ENCODE measurements around the gene MLYCD.

The MLYCD gene

DNA sequence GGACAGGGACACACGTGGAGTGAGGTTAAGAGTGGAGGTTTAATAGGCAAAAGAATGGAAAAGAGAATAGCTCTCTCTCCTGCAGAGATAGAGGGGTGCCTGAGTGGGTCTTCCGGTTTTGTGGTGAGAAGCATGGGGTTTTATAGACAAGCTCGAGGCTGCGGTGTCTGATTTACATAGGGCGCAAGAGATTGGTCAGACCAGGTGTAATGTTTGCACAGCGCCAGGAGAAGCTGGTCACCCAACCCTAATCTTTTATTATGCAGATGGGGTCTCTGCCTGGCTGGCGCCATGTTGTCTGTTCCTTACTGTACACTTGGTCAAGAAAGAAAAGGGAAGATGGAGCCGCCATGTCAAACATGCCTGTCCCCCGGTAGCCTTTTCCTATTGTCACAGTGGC, 44.5 kb upstream of the MLYCD start:
- ChIA-PET CTCF (no interaction called here), POLR2A (ENCODE audit: low non-redundant PET) (no interaction called here)
- H3K27ac ChIP-seq, result no peak overlapping the region
- TF ChIP-seq, protein P1, sequence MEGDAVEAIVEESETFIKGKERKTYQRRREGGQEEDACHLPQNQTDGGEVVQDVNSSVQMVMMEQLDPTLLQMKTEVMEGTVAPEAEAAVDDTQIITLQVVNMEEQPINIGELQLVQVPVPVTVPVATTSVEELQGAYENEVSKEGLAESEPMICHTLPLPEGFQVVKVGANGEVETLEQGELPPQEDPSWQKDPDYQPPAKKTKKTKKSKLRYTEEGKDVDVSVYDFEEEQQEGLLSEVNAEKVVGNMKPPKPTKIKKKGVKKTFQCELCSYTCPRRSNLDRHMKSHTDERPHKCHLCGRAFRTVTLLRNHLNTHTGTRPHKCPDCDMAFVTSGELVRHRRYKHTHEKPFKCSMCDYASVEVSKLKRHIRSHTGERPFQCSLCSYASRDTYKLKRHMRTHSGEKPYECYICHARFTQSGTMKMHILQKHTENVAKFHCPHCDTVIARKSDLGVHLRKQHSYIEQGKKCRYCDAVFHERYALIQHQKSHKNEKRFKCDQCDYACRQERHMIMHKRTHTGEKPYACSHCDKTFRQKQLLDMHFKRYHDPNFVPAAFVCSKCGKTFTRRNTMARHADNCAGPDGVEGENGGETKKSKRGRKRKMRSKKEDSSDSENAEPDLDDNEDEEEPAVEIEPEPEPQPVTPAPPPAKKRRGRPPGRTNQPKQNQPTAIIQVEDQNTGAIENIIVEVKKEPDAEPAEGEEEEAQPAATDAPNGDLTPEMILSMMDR (conservative IDR thresholded peaks at IDR 0.05; ENCODE audit: low read depth), result no peak
- DNase-seq (ENCODE audit: low spot score), result no peak

DNA sequence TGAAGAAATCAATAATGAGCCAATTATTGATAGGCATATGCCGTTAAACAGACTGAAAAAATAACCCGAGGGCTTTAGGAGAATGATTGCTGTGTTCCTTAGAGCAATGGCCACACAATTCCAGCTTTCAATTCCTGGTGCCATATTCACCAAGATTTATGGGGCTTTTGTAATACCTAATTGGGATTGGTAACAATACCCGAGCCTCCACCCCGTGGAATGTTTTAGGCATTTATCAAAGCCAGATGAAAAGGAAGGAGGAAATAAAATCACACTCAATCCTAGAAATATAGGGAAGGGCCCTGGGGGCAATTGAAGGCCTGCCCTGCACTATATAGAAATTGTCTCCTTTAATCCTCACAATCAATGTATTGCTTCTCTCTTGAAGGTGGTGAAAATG, 42.1 kb upstream of the MLYCD start:
- ChIA-PET CTCF (no interaction called here), POLR2A (ENCODE audit: low non-redundant PET) (no interaction called here)
- no peak for DNase-seq (ENCODE audit: low spot score)
- TF ChIP-seq, protein P1 (conservative IDR thresholded peaks at IDR 0.05; ENCODE audit: low read depth), result no peak
- H3K27ac ChIP-seq, result no peak overlapping the region

DNA sequence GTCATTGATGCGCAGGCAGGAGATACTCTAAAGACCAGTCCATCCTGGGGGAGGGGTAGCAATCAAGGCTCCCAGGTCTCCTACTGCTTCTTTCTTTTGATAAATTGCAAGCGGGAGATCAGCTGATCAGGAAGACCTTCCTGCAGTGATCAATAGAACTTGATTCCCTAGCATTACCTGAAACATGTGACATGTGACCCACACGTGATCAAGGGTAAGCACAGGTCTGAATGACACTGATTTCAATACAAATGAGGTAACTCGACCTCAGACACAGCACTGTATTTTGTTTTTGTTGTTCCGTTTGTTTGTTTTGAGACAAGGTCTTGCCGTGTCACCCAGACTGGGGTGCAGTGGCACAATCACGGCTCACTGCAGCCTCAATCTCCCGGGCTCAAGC, 39.6 kb upstream of the MLYCD start:
- ChIA-PET POLR2A (ENCODE audit: low non-redundant PET) (no interaction called here), CTCF (interaction anchor here (0.6 kb wide), 1 partner anchor 1156 kb away, joined by 3 read pairs; no protein-coding TSS in a partner anchor)
- no peak overlapping the region for H3K27ac ChIP-seq
- TF ChIP-seq, protein P1 (conservative IDR thresholded peaks at IDR 0.05; ENCODE audit: low read depth), result no peak
- no peak for DNase-seq (ENCODE audit: low spot score)

DNA sequence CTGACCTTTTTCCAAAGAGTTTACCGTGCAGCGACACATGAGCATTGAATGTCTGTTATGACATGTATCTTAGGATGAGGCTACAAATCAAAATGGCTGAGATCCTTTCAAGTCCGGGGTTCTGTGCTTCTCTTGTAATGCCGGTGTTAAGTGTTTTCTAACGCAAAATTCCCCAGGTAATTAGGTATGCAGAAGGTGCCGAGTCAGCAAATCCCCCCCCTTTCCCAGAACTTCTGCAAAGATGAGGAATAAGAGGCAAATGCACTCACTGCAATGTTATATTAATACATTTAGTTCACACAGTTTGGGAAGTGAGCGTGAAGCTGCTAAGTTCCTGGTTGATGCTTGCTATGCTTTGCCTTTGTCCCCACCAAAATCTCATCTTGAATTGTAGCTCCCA, 36.3 kb upstream of the MLYCD start:
- POLR2A ChIA-PET (ENCODE audit: low non-redundant PET), result no interaction called here
- CTCF ChIA-PET, result no interaction called here
- no peak for DNase-seq (ENCODE audit: low spot score)
- TF ChIP-seq, protein P1 (conservative IDR thresholded peaks at IDR 0.05; ENCODE audit: low read depth), result no peak
- H3K27ac ChIP-seq, result no peak overlapping the region

DNA sequence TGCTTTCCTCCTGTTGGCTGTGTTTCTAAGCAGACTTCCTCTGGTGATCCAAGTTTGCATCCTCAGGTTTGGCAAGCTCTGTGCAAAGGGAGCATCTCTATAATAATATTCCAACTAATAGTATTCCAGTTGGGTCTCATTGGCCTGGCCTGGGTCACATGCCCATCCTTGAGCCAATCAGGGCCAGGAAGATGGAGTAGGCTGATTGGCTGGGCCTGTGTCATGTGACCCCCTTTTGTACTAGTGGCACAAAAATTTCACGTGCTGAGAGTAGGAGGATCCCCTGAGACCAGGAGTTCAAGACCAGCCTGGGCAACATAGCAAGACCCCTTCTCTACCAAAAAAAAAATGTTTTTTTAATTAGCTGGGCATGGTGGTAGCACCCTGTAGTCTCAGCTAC, 35.2 kb upstream of the MLYCD start:
- CTCF ChIA-PET, result interaction anchor here (0.7 kb wide), 1 partner anchor 75 kb away, joined by 5 read pairs; no protein-coding TSS in a partner anchor
- DNase-seq (ENCODE audit: low spot score), result no peak
- TF ChIP-seq, protein P1 (conservative IDR thresholded peaks at IDR 0.05; ENCODE audit: low read depth), result no peak
- POLR2A ChIA-PET (ENCODE audit: low non-redundant PET), result no interaction called here
- no peak overlapping the region for H3K27ac ChIP-seq

DNA sequence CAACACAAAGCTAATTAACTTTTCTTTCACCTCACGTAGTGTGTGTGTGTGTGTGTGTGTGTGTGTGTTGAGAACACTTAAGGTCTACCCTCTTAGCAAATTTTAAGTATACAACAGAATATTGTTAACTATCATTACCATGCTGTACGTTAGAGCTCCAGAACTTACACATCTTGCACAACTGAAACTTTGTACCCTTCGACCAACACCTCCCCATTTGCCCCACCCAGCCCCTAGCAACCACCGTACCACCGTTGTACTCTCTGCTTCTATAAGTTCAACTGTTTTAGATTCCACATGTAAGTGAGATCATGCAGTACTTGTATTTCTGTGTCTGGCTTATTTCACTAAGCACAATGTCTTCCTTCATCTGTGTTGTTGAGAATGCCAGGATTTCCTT, 28.1 kb upstream of the MLYCD start:
- TF ChIP-seq, protein P1 (conservative IDR thresholded peaks at IDR 0.05; ENCODE audit: low read depth), result no peak
- DNase-seq (ENCODE audit: low spot score), result no peak
- H3K27ac ChIP-seq, result no peak overlapping the region
- POLR2A ChIA-PET (ENCODE audit: low non-redundant PET), result no interaction called here
- CTCF ChIA-PET, result no interaction called here

DNA sequence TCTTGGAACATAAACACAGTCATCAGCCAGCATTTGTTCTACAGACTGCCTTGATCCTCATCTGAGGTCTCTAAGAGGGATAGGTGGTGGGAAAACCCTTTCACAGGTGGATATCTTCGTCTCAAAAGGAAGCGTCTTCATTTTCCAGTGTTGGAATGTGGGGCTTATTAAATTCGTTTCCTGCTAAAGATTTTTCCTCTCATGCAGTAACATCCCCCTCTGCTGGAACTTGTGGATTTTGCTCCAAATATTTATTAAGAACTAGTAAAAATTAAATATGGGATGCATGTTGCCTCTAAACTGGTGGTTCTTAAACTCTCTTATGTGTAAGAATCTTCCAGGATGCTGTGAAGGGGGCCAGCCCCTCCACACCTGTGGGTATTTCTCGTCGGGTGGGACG, 20.1 kb upstream of the MLYCD start:
- CTCF ChIA-PET, result no interaction called here
- DNase-seq (ENCODE audit: low spot score), result peak; percentile 59

More for the DNA sequence above, 20.1 kb upstream of the MLYCD start:
- H3K27ac ChIP-seq, result no peak overlapping the region
- TF ChIP-seq, protein P1 (conservative IDR thresholded peaks at IDR 0.05; ENCODE audit: low read depth), result peak; percentile 39
- POLR2A ChIA-PET (ENCODE audit: low non-redundant PET), result no interaction called here

Data from RWPE1 (cell line).